Measurements from ENCODE around the gene AAMDC. TPM values are rescaled to one million over a fixed set of nuclear protein-coding genes. Genes with fewer than 3 reads are reported as not detected.
A peak's percentile ranks its signal among the peaks of the same experiment; 100 is the strongest.
"Not testable (repeated sequence)": the region's sequence is repeated elsewhere in the genome, so short reads cannot be mapped to it uniquely, and the experiment has no call there.

AAMDC gene
- total RNA-seq, 3 donors from 2014 or later (not counting 1 experiment from before 2014, with no cell fraction given): 4.8 to 5.7 (median 5.4) TPM

DNA sequence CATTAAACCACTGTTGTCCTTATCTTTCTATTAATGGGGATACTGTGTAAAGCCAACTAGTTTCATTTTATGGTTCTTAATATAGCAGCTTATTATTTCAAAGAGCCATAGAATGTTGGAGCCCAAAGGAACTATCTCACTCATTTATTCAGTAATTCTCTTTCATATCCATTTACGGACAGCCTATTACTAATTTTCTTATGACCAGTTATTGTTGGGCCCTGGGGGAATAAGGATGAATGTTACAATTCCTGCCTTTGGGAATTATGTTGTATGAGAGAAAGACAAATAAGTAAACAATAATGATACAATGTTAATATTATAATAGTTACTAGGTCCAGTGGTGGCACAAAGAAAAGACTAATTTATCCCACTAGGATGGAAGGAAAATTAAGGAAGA lies 52.4 kb downstream of the AAMDC start:
- no CpG with 5 or more reads among the region's 1 CpG for WGBS (ENCODE audit: insufficient coverage)
- intact Hi-C loops (cut with micrococcal nuclease): no loop called here
- no peaks in the 10 kb centered on the region for H3K36me3 Mint-ChIP-seq

DNA sequence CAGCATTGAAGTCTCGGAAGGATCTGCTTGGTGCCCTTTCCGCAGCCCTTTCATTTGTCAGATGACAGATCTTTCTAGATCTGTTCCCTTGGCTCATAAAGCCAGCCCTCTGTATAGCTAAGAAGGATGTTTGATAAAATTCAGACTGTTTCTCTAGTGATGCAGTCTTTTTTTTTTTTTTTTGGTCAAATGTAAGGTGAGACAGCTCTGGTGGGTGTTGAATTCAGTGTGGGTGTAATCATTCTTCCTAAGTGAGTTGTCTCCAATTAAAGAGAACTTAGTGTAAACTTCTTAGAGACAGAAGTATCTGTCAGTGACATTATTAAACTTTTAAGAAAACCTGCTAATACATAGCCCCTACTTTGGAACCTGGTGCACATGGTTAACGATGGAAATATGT lies 53.3 kb downstream of the AAMDC start:
- no peak overlapping the region for H3K4me3 ChIP-seq (ENCODE audit: low read length)
- Mint-ChIP-seq H3K4me3 (no peak overlapping the region), H3K9me3 (no peaks in the 10 kb centered on the region), H3K27me3 (ENCODE audit: low read depth in 2 of 2) (no peaks in the 10 kb centered on the region), H3K36me3 (no peaks in the 10 kb centered on the region), H3K27ac (no peak overlapping the region), H3K4me1 (peaks cover 0 to 3% of the 10 kb centered on the region in 2 donors)
- DNase-seq (no peak), ATAC-seq (no peak)
- intact Hi-C loops (cut with micrococcal nuclease): no loop called here
- no peak overlapping the region for H3K27ac ChIP-seq (ENCODE audit: low read length)
- H3K27me3 ChIP-seq (ENCODE audit: control insufficient read depth, insufficient read depth, low read length): no peaks in the 10 kb centered on the region
- H3K36me3 ChIP-seq (ENCODE audit: control insufficient read depth, insufficient read depth, low read length): peaks cover 51% of the 10 kb centered on the region
- no peaks in the 10 kb centered on the region for H3K4me1 ChIP-seq (ENCODE audit: control insufficient read depth, insufficient read depth, low read length)
- WGBS (ENCODE audit: insufficient coverage): 98% methylated on average over 2 of the region's 3 CpGs
- TF ChIP-seq, protein P1, sequence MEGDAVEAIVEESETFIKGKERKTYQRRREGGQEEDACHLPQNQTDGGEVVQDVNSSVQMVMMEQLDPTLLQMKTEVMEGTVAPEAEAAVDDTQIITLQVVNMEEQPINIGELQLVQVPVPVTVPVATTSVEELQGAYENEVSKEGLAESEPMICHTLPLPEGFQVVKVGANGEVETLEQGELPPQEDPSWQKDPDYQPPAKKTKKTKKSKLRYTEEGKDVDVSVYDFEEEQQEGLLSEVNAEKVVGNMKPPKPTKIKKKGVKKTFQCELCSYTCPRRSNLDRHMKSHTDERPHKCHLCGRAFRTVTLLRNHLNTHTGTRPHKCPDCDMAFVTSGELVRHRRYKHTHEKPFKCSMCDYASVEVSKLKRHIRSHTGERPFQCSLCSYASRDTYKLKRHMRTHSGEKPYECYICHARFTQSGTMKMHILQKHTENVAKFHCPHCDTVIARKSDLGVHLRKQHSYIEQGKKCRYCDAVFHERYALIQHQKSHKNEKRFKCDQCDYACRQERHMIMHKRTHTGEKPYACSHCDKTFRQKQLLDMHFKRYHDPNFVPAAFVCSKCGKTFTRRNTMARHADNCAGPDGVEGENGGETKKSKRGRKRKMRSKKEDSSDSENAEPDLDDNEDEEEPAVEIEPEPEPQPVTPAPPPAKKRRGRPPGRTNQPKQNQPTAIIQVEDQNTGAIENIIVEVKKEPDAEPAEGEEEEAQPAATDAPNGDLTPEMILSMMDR (IDR thresholded peaks at IDR 0.05): no peak
- H3K9me3 ChIP-seq (ENCODE audit: control insufficient read depth, insufficient read depth, low read length): no peaks in the 10 kb centered on the region

More for the DNA sequence above, 52.4 kb downstream of the AAMDC start:
- H3K9me3 Mint-ChIP-seq: no peaks in the 10 kb centered on the region
- Histone ChIP-seq H3K9me3 (ENCODE audit: control insufficient read depth, insufficient read depth, low read length) (no peaks in the 10 kb centered on the region), H3K27me3 (ENCODE audit: control insufficient read depth, insufficient read depth, low read length) (no peaks in the 10 kb centered on the region), H3K4me3 (ENCODE audit: low read length) (no peak overlapping the region), H3K4me1 (ENCODE audit: control insufficient read depth, insufficient read depth, low read length) (no peaks in the 10 kb centered on the region), H3K36me3 (ENCODE audit: control insufficient read depth, insufficient read depth, low read length) (peaks cover 43% of the 10 kb centered on the region), H3K27ac (ENCODE audit: low read length) (no peak overlapping the region)
- no peak overlapping the region for H3K27ac Mint-ChIP-seq
- H3K4me3 Mint-ChIP-seq: no peak overlapping the region
- no peak for ATAC-seq
- no peaks in the 10 kb centered on the region for H3K27me3 Mint-ChIP-seq (ENCODE audit: low read depth in 2 of 2)
- no peak for DNase-seq
- H3K4me1 Mint-ChIP-seq: no peaks in the 10 kb centered on the region
- TF ChIP-seq, protein P1 (IDR thresholded peaks at IDR 0.05): no peak

DNA sequence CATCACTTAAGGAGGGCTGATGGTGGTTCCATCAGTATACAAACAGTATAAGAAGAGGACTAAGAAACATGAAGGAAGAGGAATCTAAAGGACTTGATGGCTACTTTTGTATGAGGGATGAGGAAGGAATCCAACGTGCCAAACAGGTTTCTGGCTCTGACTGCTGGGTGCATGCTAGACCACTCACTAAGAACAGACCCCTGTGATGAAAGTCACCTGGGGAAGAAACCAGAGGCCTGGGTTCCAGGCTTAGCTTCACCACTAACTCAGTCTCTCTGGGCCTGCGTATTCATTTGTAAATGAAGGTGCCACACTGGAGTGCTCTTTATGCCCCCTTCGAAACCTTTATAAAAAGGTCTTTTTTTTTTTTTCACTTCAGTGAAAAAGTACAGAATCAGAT lies 55.1 kb downstream of the AAMDC start:
- Histone ChIP-seq H3K4me3 (ENCODE audit: low read length) (no peak overlapping the region), H3K36me3 (ENCODE audit: control insufficient read depth, insufficient read depth, low read length) (peaks cover 62% of the 10 kb centered on the region), H3K9me3 (ENCODE audit: control insufficient read depth, insufficient read depth, low read length) (no peaks in the 10 kb centered on the region), H3K4me1 (ENCODE audit: control insufficient read depth, insufficient read depth, low read length) (no peaks in the 10 kb centered on the region), H3K27ac (ENCODE audit: low read length) (no peak overlapping the region), H3K27me3 (ENCODE audit: control insufficient read depth, insufficient read depth, low read length) (no peaks in the 10 kb centered on the region)
- no peak overlapping the region for H3K4me3 Mint-ChIP-seq
- H3K36me3 Mint-ChIP-seq: no peaks in the 10 kb centered on the region
- H3K4me1 Mint-ChIP-seq: peaks cover 10 to 20% of the 10 kb centered on the region in 2 donors
- H3K27me3 Mint-ChIP-seq (ENCODE audit: low read depth in 2 of 2): no peaks in the 10 kb centered on the region
- TF ChIP-seq, protein P1 (IDR thresholded peaks at IDR 0.05): no peak
- DNase-seq (no peak), ATAC-seq (no peak)
- H3K9me3 Mint-ChIP-seq: no peaks in the 10 kb centered on the region
- H3K27ac Mint-ChIP-seq: peak overlapping the region in 1 of 2 donors; percentile 79
- 90% methylated on average over 3 of the region's 3 CpGs for WGBS (ENCODE audit: insufficient coverage)
- intact Hi-C loops (cut with micrococcal nuclease): no loop called here

DNA sequence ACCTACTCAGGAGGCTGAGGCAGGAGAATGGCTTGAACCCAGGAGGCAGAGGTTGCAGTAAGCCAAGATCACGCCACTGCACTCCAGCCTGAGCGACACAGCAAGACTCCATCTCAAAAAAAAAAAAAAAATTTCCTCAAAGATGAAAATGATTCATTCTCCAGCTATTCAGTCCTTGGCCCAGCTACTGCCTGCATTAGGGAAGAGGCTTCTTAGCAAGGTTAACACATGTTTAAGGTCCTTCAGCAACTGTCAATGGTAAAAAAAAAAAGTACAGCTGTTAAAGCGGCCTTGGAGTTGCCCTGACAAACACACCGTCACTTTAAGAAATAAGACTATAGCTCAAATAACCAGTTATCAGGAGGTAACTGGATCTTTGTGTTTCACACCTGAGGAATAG lies 57.3 kb downstream of the AAMDC start:
- peaks cover 73% of the 10 kb centered on the region for H3K36me3 ChIP-seq (ENCODE audit: control insufficient read depth, insufficient read depth, low read length)
- intact Hi-C loops (cut with micrococcal nuclease); H3K9me3 ChIP-seq (ENCODE audit: control insufficient read depth, insufficient read depth, low read length); ATAC-seq; H3K9me3 Mint-ChIP-seq; H3K27ac ChIP-seq (ENCODE audit: low read length); H3K27me3 Mint-ChIP-seq (ENCODE audit: low read depth in 2 of 2); H3K27ac Mint-ChIP-seq; H3K4me1 ChIP-seq (ENCODE audit: control insufficient read depth, insufficient read depth, low read length); H3K36me3 Mint-ChIP-seq; H3K27me3 ChIP-seq (ENCODE audit: control insufficient read depth, insufficient read depth, low read length); H3K4me3 Mint-ChIP-seq; DNase-seq; H3K4me3 ChIP-seq (ENCODE audit: low read length): not testable (repeated sequence)
- H3K4me1 Mint-ChIP-seq: peaks cover 10 to 20% of the 10 kb centered on the region in 2 donors
- WGBS (ENCODE audit: insufficient coverage): 98% methylated on average over 4 of the region's 4 CpGs

Measured in natural killer cell (primary cell).